AG04449 (cell line): ENCODE results near the gene PTPN7.
"Not testable (repeated sequence)": the region's sequence is repeated elsewhere in the genome, so short reads cannot be mapped to it uniquely, and the experiment has no call there.

ENCODE experiments used
- CTCF ChIA-PET: fragments of 350-600 bp; formaldehyde crosslinking; extraction: SDS; loops from one replicate; lab custom pipeline; 2021; ENCODE audit warnings: antibody characterized with exemption; lab: Yijun Ruan, JAX
- POLR2A ChIA-PET: fragments of 400-600, 350-600 bp; formaldehyde crosslinking; extraction: SDS; loops from one replicate; lab custom pipeline; 2020; ENCODE audit warnings: antibody characterized with exemption, inconsistent platforms; lab: Yijun Ruan, JAX
- DNase-seq: peaks from one replicate; pipeline ENCODE4 v3.0.0-alpha.2; 2010; ENCODE audit warnings: low read depth, low spot score
- H3K4me3 ChIP-seq: 2 replicates; pipeline ENCODE4 v1.5.1; 2011; ENCODE audit warnings: low read depth, mild to moderate bottlenecking, control low read depth, low read length
- CTCF ChIP-seq: IDR thresholded peaks from one replicate; pipeline ENCODE4 v1.5.1; 2011; ENCODE audit warnings: mild to moderate bottlenecking, moderate library complexity, low read length, control low read depth, inconsistent platforms; ENCODE audit not compliant: insufficient read depth; ENCODE audit errors: missing control alignments

PTPN7 gene

GRCh38 chr1:202145068-202145743 is 15.2 kb downstream of the PTPN7 start:
- ChIA-PET CTCF (interaction anchor here (1.6 to 3.1 kb wide), 3 partner anchors 10 kb away, joined by 7 to 21 read pairs (median 16); no protein-coding TSS in a partner anchor), POLR2A (no interaction called here)
- no peak for DNase-seq
- peak overlapping the region; percentile 76 for H3K4me3 ChIP-seq
- no peak for TF ChIP-seq CTCF

- no peak for TF ChIP-seq CTCF
- peak within 1 kb of the TSS; percentile 76 for H3K4me3 ChIP-seq
- DNase-seq = no peak
- CTCF ChIA-PET = interaction anchor here (1.0 to 3.1 kb wide), 2 partner anchors 9 to 11 kb away, joined by 6 to 16 read pairs; no protein-coding TSS in a partner anchor
- POLR2A ChIA-PET = interaction anchor here (1.2 kb wide), 1 partner anchor 10 kb away, joined by 3 read pairs; no protein-coding TSS in a partner anchor
These were observed 15.9 kb downstream of the PTPN7 start, which contains the start of gene ARL8A for GRCh38 chr1:202144402-202145067. Gene ARL8A (minus strand): TSS chr1:202144737. CDS start chr1:202144572, 165 bp downstream.

- ChIA-PET POLR2A (interaction anchor here (1.2 kb wide), 1 partner anchor 9 kb away, joined by 3 read pairs; no protein-coding TSS in a partner anchor), CTCF (interaction anchor here (0.8 to 3.1 kb wide), 7 partner anchors 8 to 266 kb away, joined by 3 to 16 read pairs (median 6); no protein-coding TSS in a partner anchor)
- TF ChIP-seq CTCF = no peak
- peak overlapping the region; percentile 76 for H3K4me3 ChIP-seq
- DNase-seq = no peak
These were observed 16.5 kb downstream of the PTPN7 start for GRCh38 chr1:202143768-202144401.

- CTCF ChIA-PET = interaction anchor here (0.8 to 3.1 kb wide), 8 partner anchors 8 to 265 kb away, joined by 3 to 16 read pairs (median 4); no protein-coding TSS in a partner anchor
- no peak for DNase-seq
These were observed 17.2 kb downstream of the PTPN7 start for GRCh38 chr1:202143011-202143767.

GRCh38 chr1:202141468-202141867 is 18.9 kb downstream of the PTPN7 start:
- H3K4me3 ChIP-seq, POLR2A ChIA-PET, DNase-seq: not testable (repeated sequence)
- CTCF ChIA-PET = interaction anchor here (1.2 to 2.2 kb wide), 3 partner anchors 9 to 20 kb away, joined by 3 to 13 read pairs (median 7); no protein-coding TSS in a partner anchor

More at GRCh38 chr1:202143011-202143767, 17.2 kb downstream of the PTPN7 start:
- POLR2A ChIA-PET = interaction anchor here (1.2 kb wide), 1 partner anchor 8 kb away, joined by 3 read pairs; no protein-coding TSS in a partner anchor
- H3K4me3 ChIP-seq = peak overlapping the region; percentile 76
- no peak for TF ChIP-seq CTCF

- no peak for TF ChIP-seq CTCF
- no peak for DNase-seq
- POLR2A ChIA-PET = no interaction called here
- H3K4me3 ChIP-seq = no peak overlapping the region
- CTCF ChIA-PET = interaction anchor here (1.1 to 2.1 kb wide), 3 partner anchors 9 to 19 kb away, joined by 3 to 7 read pairs (median 3); no protein-coding TSS in a partner anchor
These were observed 19.6 kb downstream of the PTPN7 start for GRCh38 chr1:202140833-202141232.
